Kidney epithelial cell (primary cell): ENCODE measurements around the gene ARCN1. TPM values are rescaled to one million over a fixed set of nuclear protein-coding genes. Genes with fewer than 3 reads are reported as not detected.

Experiments
- DNase-seq: peaks from one replicate; pipeline ENCODE4 v3.0.0-alpha.2; 2010; ENCODE audit warnings: low read depth
- H3K27me3 ChIP-seq: 2 replicates; pipeline ENCODE4 v1.6.0; 2011; ENCODE audit warnings: low read length; ENCODE audit not compliant: control insufficient read depth, insufficient read depth
- H3K36me3 ChIP-seq: 2 replicates; pipeline ENCODE4 v1.5.1; 2011; ENCODE audit warnings: low read length; ENCODE audit not compliant: control insufficient read depth, insufficient read depth
- H3K4me3 ChIP-seq: 2 replicates; pipeline ENCODE4 v1.5.1; 2011; ENCODE audit warnings: low read depth, mild to moderate bottlenecking, control low read depth, low read length
- total RNA-seq: library from RNA; depleted of rRNA; stranded (reverse); fragments of >200 nt; gene quantifications from 2 replicates; pipeline ENCODE4 v1.2.3, GENCODE V29; 2015
- TF ChIP-seq, protein P1 (sequence below): IDR thresholded peaks from 2 replicates; pipeline ENCODE4 v1.5.1; 2011; ENCODE audit warnings: mild to moderate bottlenecking, moderate library complexity, low read length, control low read depth, inconsistent platforms; ENCODE audit not compliant: insufficient read depth, poor library complexity, severe bottlenecking

ARCN1 gene
- total RNA-seq, 1 donor from 2014 or later = 122 TPM

DNA sequence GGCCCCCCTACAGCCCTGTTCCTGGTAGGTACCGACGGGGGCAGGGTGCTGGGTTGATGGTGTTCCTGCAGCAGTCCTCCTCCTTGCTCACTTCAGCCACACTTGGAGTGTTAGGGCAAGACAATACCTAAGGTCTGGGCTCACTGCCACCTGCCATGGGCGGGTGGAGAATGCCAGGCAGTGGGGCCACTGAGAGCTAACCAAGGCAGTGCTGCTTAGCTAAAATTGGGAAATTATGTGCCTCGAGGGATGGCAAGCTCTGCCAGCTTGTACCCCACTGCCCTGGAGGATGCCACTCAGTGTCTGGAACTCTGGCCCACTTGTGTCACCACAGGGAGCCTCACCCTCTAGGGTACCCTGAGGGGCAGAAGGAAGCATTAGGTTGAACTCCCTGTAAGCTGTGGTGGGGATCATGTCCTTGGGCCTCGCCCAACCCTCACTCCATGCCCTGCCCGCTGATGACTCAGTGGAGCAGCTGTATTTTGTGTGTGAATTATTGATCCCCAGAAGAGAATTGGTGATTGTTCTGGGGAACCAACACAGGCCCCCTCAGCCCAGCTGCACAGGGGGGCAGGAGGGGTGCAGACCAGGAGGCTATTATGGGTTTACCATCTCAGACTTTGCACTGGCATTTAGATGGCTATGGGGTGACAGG is 53.0 kb downstream of the ARCN1 start:
- Histone ChIP-seq H3K27me3 (no peaks in the 10 kb centered on the region), H3K4me3 (no peak overlapping the region), H3K36me3 (peaks cover 4% of the 10 kb centered on the region)
- DNase-seq = no peak
- TF ChIP-seq, protein P1, sequence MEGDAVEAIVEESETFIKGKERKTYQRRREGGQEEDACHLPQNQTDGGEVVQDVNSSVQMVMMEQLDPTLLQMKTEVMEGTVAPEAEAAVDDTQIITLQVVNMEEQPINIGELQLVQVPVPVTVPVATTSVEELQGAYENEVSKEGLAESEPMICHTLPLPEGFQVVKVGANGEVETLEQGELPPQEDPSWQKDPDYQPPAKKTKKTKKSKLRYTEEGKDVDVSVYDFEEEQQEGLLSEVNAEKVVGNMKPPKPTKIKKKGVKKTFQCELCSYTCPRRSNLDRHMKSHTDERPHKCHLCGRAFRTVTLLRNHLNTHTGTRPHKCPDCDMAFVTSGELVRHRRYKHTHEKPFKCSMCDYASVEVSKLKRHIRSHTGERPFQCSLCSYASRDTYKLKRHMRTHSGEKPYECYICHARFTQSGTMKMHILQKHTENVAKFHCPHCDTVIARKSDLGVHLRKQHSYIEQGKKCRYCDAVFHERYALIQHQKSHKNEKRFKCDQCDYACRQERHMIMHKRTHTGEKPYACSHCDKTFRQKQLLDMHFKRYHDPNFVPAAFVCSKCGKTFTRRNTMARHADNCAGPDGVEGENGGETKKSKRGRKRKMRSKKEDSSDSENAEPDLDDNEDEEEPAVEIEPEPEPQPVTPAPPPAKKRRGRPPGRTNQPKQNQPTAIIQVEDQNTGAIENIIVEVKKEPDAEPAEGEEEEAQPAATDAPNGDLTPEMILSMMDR = no peak

DNA sequence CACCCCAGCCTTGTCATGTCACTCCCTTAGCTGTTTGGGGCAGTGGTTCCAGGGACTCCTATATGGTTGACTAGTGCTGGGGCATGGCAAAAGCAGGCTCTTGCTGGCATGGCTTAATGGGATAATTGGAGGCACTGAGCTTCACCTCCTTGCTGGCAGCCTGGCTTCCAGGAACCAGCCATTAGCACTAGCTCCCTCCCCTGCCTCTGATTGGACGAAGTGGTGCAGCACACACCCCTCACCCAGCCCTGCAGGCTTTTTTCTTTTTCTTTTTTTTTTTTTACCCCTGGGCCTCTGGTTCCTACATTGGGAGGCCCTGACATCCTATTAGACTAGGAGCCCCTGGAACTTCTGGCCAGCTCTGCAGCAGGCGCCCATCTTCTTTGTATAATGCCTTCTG is 53.8 kb downstream of the ARCN1 start:
- DNase-seq = no peak
- no peaks in the 10 kb centered on the region for H3K27me3 ChIP-seq
- H3K4me3 ChIP-seq = no peak overlapping the region
- TF ChIP-seq, protein P1 = no peak
- H3K36me3 ChIP-seq = peaks cover 8% of the 10 kb centered on the region

DNA sequence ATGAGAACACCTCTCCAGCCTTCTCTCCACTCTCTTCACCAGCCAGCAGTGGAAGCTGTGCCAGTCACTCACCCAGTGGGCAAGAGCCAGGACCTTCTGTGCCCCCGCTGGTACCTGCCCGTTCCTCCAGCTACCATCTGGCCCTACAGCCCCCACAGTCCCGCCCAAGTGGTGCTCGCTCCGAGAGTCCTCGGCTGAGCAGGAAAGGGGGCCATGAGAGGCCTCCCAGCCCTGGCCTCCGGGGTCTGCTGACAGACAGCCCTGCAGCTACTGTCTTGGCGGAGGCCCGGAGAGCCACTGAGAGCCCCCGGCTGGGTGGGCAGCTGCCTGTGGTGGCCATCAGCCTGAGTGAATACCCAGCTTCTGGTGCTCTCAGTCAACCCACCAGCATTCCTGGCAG is 55.4 kb downstream of the ARCN1 start:
- TF ChIP-seq, protein P1 = no peak
- H3K36me3 ChIP-seq = peaks cover 9% of the 10 kb centered on the region
- DNase-seq = no peak

DNA sequence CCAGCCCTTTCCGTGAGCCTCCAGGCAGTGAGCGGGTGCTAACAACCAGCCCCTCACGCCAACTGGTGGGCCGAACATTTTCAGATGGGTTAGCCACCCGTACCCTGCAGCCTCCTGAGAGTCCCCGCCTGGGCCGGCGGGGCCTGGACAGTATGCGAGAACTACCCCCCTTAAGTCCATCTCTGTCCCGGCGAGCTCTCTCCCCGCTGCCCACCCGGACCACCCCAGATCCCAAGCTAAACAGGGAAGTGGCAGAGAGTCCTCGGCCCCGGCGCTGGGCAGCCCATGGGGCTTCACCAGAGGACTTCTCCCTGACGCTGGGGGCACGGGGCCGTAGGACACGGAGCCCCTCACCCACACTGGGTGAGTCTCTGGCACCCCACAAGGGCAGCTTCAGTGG is 55.8 kb downstream of the ARCN1 start:
- TF ChIP-seq, protein P1 = no peak
- H3K27me3 ChIP-seq = no peaks in the 10 kb centered on the region
- no peak overlapping the region for H3K4me3 ChIP-seq
- no peak for DNase-seq
- H3K36me3 ChIP-seq = peaks cover 9% of the 10 kb centered on the region

More for the DNA sequence above, 55.4 kb downstream of the ARCN1 start:
- H3K27me3 ChIP-seq = no peaks in the 10 kb centered on the region
- no peak overlapping the region for H3K4me3 ChIP-seq

DNA sequence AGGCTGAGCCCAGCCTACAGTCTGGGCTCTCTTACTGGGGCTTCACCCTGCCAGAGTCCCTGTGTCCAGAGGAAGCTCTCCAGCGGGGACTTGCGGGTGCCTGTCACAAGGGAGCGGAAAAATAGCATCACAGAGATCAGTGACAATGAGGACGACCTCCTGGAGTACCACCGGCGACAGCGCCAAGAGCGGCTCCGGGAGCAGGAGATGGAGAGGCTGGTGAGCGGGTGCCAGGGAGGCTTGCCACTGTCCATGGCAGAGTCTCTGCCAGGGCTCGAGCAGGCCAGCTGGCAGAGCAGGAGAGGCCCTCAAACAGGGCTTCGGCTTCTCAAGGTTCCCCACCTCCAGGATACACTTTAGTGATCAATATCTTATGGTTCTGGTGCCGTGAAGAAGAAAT is 56.2 kb downstream of the ARCN1 start:
- H3K4me3 ChIP-seq = no peak overlapping the region
- H3K27me3 ChIP-seq = no peaks in the 10 kb centered on the region
- DNase-seq = no peak
- TF ChIP-seq, protein P1 = no peak
- H3K36me3 ChIP-seq = peaks cover 11% of the 10 kb centered on the region

DNA sequence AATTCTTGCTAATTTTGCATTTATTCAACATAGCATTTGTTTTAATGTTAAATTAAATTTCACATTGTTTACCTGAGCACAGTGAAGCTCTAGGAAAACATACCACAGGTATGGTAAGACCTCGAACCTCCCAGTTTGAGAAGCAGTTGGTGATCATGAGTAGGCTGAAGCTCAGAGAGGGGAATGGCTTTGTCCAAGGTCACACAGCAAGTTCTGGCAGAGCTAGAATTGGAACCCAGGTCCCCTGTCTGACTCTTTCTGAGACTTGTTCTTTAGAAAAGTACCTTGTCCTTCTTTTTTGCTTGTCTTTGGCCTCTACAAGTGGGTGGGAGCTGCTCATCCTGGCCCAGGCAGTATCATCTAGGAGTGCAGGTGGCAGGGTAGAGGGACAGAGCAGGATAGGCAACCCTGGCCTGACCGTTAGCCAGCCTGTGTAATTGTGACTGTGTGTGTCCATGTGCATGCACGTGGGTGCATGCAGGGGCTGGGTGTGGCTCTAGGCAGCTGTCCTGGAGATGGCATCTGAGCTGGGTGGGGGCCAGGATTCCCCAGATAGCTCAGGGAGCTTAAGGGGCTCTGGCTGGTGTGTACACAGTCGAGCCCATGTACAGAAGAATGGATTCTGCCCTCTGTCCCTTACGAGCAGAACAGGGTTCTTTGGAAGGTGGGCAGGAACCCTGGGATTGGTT is 56.8 kb downstream of the ARCN1 start:
- H3K27me3 ChIP-seq = no peaks in the 10 kb centered on the region
- peaks cover 11% of the 10 kb centered on the region for H3K36me3 ChIP-seq
- H3K4me3 ChIP-seq = no peak overlapping the region
- TF ChIP-seq, protein P1 = no peak
- DNase-seq = no peak
